ENCODE measurements around the gene TADA2B.
"Not testable (repeated sequence)": the region's sequence is repeated elsewhere in the genome, so short reads cannot be mapped to it uniquely, and the experiment has no call there.

Gene TADA2B

GRCh38 chr4:7092026-7092425, 48.9 kb downstream of the TADA2B start:
- no peak for DNase-seq
- in situ Hi-C loops (cut with HindIII; ENCODE audit: low pct_ligation_motif_present, low pct_unique_long_range_greater_than_20kb, low sequenced_read_pairs), result no loop called here

- DNase-seq, result no peak
- in situ Hi-C loops (cut with HindIII; ENCODE audit: low pct_ligation_motif_present, low pct_unique_long_range_greater_than_20kb, low sequenced_read_pairs), result no loop called here
These were observed 51.7 kb downstream of the TADA2B start for GRCh38 chr4:7094916-7095315.

GRCh38 chr4:7095611-7096155, 52.5 kb downstream of the TADA2B start:
- in situ Hi-C loops (cut with HindIII; ENCODE audit: low pct_ligation_motif_present, low pct_unique_long_range_greater_than_20kb, low sequenced_read_pairs), result no loop called here

GRCh38 chr4:7096236-7096635, 53.1 kb downstream of the TADA2B start:
- in situ Hi-C loops (cut with HindIII; ENCODE audit: low pct_ligation_motif_present, low pct_unique_long_range_greater_than_20kb, low sequenced_read_pairs), result no loop called here
- DNase-seq, result no peak

More at GRCh38 chr4:7095611-7096155, 52.5 kb downstream of the TADA2B start:
- DNase-seq, result no peak

- in situ Hi-C loops (cut with HindIII; ENCODE audit: low pct_ligation_motif_present, low pct_unique_long_range_greater_than_20kb, low sequenced_read_pairs), result no loop called here
- DNase-seq, result peak; percentile 61
These were observed 58.7 kb downstream of the TADA2B start for GRCh38 chr4:7101692-7102515.

GRCh38 chr4:7102516-7102909, 59.3 kb downstream of the TADA2B start:
- in situ Hi-C loops (cut with HindIII; ENCODE audit: low pct_ligation_motif_present, low pct_unique_long_range_greater_than_20kb, low sequenced_read_pairs), result not testable (repeated sequence)

GRCh38 chr4:7103031-7103606, 59.9 kb downstream of the TADA2B start:
- peak; percentile 71 for DNase-seq
- in situ Hi-C loops (cut with HindIII; ENCODE audit: low pct_ligation_motif_present, low pct_unique_long_range_greater_than_20kb, low sequenced_read_pairs), result no loop called here

More at GRCh38 chr4:7102516-7102909, 59.3 kb downstream of the TADA2B start:
- DNase-seq, result not testable (repeated sequence)

- in situ Hi-C loops (cut with HindIII; ENCODE audit: low pct_ligation_motif_present, low pct_unique_long_range_greater_than_20kb, low sequenced_read_pairs), result no loop called here
- DNase-seq, result no peak
These were observed 60.6 kb downstream of the TADA2B start for GRCh38 chr4:7103607-7104365.

GRCh38 chr4:7104366-7105031, 61.3 kb downstream of the TADA2B start:
- no peak for DNase-seq
- in situ Hi-C loops (cut with HindIII; ENCODE audit: low pct_ligation_motif_present, low pct_unique_long_range_greater_than_20kb, low sequenced_read_pairs), result no loop called here

GRCh38 chr4:7105276-7105675, 62.1 kb downstream of the TADA2B start:
- in situ Hi-C loops (cut with HindIII; ENCODE audit: low pct_ligation_motif_present, low pct_unique_long_range_greater_than_20kb, low sequenced_read_pairs), result no loop called here
- no peak for DNase-seq

GRCh38 chr4:7107166-7107905, 64.2 kb downstream of the TADA2B start:
- no peak for DNase-seq
- in situ Hi-C loops (cut with HindIII; ENCODE audit: low pct_ligation_motif_present, low pct_unique_long_range_greater_than_20kb, low sequenced_read_pairs), result no loop called here

Measured in ACHN (cell line).